ENCODE data around the gene ZNF605.
"Not testable (repeated sequence)": the region's sequence is repeated elsewhere in the genome, so short reads cannot be mapped to it uniquely, and the experiment has no call there.

ZNF605 gene

DNA sequence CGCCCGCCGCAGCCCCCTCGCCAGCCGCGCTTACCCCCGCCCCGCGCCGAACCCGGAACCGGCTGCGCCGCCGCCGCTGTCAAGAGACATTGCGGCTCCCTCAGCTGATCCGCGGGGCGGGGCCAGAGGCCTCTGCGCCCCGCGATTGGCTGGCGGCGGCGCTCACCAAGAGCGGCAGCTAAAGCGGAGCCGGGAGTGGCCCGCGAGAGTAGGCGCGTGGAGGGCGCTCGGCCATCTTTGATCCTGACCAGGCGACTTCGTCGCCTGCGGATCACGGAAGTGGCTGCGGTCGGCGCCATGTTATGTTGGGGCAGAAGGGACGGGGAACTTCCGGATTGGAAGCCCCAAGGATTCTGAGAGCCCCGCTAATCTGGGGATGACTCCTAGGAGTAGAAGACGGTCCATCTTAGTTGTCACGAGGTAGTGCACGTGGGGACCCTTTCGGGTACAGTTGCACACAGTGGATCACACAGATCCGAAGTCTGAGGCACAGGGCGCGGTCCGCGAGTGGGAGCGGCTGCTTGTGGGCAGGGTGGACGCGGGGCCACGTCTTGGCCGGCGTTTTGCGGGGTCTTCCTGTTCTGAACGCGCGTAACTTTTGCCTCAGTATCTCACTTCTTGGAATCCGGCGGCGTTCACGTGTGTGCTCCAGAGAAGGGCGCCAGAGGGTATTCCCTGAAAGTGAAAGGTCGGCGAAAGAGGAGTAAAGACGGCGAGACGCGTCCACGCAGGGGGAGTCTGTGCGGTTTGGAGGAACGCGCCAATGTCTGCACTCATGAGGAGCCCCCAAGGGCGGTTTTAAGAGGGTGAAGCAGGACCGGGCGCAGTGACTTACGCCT lies 68.4 kb downstream of the ZNF605 start, which contains the start of gene CHFR:
TSS of gene CHFR (minus strand) at position 93 of the 839 bp plus-strand sequence. CDS start 277 bp downstream, outside the sequence.
- H3K4me3 ChIP-seq (ENCODE audit: low read depth, low read length), result peak within 1 kb of the TSS; percentile 74
- TF ChIP-seq, protein P1, sequence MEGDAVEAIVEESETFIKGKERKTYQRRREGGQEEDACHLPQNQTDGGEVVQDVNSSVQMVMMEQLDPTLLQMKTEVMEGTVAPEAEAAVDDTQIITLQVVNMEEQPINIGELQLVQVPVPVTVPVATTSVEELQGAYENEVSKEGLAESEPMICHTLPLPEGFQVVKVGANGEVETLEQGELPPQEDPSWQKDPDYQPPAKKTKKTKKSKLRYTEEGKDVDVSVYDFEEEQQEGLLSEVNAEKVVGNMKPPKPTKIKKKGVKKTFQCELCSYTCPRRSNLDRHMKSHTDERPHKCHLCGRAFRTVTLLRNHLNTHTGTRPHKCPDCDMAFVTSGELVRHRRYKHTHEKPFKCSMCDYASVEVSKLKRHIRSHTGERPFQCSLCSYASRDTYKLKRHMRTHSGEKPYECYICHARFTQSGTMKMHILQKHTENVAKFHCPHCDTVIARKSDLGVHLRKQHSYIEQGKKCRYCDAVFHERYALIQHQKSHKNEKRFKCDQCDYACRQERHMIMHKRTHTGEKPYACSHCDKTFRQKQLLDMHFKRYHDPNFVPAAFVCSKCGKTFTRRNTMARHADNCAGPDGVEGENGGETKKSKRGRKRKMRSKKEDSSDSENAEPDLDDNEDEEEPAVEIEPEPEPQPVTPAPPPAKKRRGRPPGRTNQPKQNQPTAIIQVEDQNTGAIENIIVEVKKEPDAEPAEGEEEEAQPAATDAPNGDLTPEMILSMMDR (IDR thresholded peaks at IDR 0.05; ENCODE audit: low read depth, low read length), result no peak

DNA sequence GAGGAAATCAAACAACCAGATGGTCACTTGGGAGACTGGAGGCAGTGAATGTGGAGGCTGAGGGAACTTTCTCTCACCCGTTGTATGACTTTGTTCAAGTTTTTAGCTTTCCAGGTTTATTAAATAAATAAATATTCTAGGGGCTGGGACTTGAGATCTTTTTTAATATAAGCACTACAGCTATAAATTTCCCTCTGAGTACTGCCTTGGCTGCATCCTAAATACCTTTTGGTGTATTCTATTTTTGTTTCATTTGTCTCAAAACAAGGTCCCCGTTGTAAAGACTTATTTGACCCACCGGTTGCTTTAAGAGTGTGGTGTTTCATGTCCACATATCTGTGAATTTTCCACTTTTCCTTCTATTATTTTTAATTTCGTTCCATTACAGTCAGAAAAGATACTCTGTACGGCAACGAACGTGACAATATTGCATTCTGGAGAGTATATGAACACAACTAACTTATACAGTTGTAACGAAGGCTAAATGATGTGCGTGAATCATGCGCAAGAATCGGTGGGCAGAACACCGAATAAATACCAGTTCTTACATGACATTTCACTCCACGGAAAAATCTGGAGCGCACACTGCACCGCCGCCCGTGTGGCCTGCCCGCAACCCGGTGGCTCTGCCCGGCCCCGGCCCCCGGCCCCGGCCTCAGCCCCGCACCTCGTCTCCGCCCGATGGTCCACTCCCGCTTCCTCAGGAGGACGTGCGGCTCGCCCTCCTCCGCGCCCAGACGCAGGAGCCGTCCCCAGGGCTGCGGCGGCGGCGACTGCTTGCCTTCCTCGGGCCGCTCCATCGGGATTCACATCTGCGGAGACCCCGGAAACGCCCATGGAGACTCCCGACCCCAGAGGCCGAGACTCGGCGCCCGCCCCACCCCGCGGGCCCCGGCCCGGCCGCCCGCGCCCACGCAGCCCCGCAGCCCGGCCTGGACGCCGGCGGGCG lies 69.3 kb downstream of the ZNF605 start:
- TF ChIP-seq, protein P1 (IDR thresholded peaks at IDR 0.05; ENCODE audit: low read depth, low read length), result no peak
- peak overlapping the region; percentile 74 for H3K4me3 ChIP-seq (ENCODE audit: low read depth, low read length)

DNA sequence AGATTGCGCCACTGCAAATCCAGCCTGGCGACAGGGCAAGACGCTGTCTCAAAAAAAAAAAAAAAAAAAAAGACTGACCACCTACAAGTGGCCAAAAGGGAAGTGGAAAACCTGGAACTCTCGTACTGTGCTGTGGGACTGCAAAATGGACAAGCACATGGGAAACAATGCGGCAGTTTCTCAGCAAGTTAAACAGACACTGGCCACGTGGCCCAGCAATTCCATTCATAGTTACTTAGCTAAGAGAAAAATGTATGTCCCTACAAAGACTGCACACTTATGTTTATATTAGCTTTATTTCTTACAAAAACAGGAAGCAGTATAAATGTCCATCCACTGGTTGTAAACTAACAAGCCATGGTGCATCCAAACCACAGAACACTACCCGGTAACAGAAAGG lies 74.3 kb downstream of the ZNF605 start:
- TF ChIP-seq, protein P1 (IDR thresholded peaks at IDR 0.05; ENCODE audit: low read depth, low read length), result no peak
- H3K4me3 ChIP-seq (ENCODE audit: low read depth, low read length), result no peak overlapping the region

DNA sequence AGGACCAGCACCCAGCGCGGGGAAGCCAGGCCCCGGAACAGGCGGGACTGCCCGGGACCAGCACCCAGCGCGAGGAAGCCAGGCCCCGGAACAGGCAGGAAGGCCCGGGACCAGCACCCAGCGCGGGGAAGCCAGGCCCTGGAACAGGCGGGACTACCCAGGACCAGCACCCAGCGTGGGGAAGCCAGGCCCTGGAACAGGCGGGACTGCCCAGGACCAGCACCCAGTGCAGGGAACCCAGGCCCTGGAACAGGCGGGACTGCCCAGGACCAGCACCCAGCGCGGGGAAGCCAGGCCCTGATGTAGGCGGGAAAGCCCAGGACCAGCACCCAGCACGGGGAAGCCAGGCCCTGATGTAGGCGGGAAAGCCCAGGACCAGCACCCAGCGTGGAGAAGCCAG lies 81.5 kb downstream of the ZNF605 start:
- not testable (repeated sequence) for H3K4me3 ChIP-seq (ENCODE audit: low read depth, low read length)

DNA sequence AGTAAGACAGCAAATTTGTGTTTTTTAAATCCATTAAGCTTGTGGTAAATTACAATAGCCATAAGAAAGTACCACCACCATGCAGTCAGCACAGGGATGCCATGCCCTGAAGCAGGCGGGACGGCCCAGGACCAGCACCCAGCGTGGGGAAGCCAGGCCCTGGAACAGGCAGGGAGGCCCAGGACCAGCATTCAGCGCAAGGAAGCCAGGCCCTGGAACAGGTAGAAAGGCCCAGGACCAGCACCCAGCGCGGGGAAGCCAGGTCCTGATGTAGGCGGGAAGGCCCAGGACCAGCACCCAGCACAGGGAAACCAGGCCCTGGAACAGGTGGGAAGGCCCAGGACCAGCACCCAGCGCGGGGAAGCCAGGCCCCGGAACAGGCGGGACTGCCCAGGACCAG lies 81.9 kb downstream of the ZNF605 start:
- TF ChIP-seq, protein P1 (IDR thresholded peaks at IDR 0.05; ENCODE audit: low read depth, low read length), result no peak
- H3K4me3 ChIP-seq (ENCODE audit: low read depth, low read length), result no peak overlapping the region

DNA sequence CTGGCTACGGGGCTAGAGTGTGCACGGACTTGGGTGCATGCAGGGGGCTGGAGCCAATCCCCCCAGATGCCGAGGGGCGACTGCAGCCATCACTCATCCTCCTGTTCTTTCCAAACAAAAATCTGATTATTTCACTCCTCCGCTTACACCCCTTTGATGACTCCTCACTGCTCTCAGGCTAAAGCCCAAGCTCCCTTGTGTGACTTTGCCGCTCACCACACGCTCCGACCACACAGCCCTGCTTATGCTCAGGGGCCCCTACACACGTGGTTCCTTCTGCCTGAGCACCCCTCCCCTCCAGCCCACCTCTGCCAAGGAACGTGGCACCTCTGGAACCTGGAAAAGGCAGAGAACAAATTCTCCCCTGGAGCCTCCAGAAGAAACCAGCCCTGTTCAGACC lies 82.4 kb downstream of the ZNF605 start:
- TF ChIP-seq, protein P1 (IDR thresholded peaks at IDR 0.05; ENCODE audit: low read depth, low read length), result no peak

DNA sequence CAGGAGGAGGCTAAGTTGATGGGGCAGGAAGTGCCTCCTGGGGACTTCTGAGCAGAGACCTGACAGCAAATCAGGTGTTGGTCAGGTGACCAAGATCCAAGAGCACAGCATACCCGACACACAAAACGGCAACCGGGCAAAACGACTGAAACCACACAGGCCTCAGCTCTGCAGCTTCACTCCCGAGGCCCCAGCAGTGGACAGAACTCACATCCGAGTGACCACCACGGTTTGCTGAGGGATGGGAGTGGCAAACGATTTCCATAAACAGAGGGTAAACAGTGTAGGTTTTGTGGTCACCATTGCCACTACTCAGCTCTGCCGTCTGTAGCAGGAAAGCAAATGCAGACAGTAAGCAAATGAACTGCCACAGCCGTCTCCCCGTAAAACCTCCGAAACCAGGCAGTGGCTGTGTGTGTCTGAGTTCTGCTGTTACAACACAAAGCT lies 83.1 kb downstream of the ZNF605 start:
- no peak overlapping the region for H3K4me3 ChIP-seq (ENCODE audit: low read depth, low read length)
- TF ChIP-seq, protein P1 (IDR thresholded peaks at IDR 0.05; ENCODE audit: low read depth, low read length), result no peak

More for the DNA sequence above, 82.4 kb downstream of the ZNF605 start:
- H3K4me3 ChIP-seq (ENCODE audit: low read depth, low read length), result no peak overlapping the region
